GM13977 (cell line): ENCODE results near the gene PODXL.

Source experiments
- DNase-seq: peaks from one replicate; pipeline ENCODE4 v3.0.0; 2012; ENCODE audit warnings: low spot score
- CTCF ChIP-seq: IDR thresholded peaks from 2 replicates; pipeline ENCODE4 v1.5.1; 2012; ENCODE audit warnings: mild to moderate bottlenecking, control low read depth; ENCODE audit not compliant: insufficient read depth; ENCODE audit errors: extremely low read depth, missing control alignments
- in situ Hi-C: fragments of 300-500 bp; cut with MboI; formaldehyde crosslinking; loops from one replicate; pipeline ENCODE4 v1.12.0; 2022; ENCODE audit warnings: low sequenced_read_pairs, low pct_unique_long_range_greater_than_20kb, mixed read lengths, inconsistent platforms; ENCODE audit not compliant: unreplicated experiment

Gene PODXL

GRCh38 chr7:131550846-131551245, 5.6 kb downstream of the PODXL start:
- in situ Hi-C loops, result no loop called here
- TF ChIP-seq CTCF, result no peak
- DNase-seq, result no peak

GRCh38 chr7:131548371-131548770, 8.1 kb downstream of the PODXL start:
- DNase-seq, result no peak
- TF ChIP-seq CTCF, result no peak
- in situ Hi-C loops, result no loop called here

- TF ChIP-seq CTCF, result no peak
- in situ Hi-C loops, result no loop called here
- DNase-seq, result no peak
Measured at GRCh38 chr7:131547589-131547988, 8.8 kb downstream of the PODXL start.

- DNase-seq, result peak; percentile 77
- TF ChIP-seq CTCF, result peak; percentile 83
- in situ Hi-C loops, result no loop called here
Measured at GRCh38 chr7:131546583-131547141, 9.8 kb downstream of the PODXL start.

- no peak for TF ChIP-seq CTCF
- DNase-seq, result no peak
- in situ Hi-C loops, result no loop called here
Measured at GRCh38 chr7:131546126-131546525, 10.3 kb downstream of the PODXL start.

GRCh38 chr7:131544449-131545301, 11.8 kb downstream of the PODXL start:
- peak; percentile 25 for TF ChIP-seq CTCF
- DNase-seq, result peak; percentile 42
- in situ Hi-C loops, result no loop called here
